ENCODE measurements around the gene COPZ2.

GRCh38 chr17:48046296-48046695 is 8.7 kb upstream of the COPZ2 start:
- no peak for TF ChIP-seq CTCF (IDR thresholded peaks at IDR 0.05)
- no peak for TF ChIP-seq EZH2 (IDR thresholded peaks at IDR 0.05)
